K562 (cell line): ENCODE measurements around the gene CD320.
"Not testable (repeated sequence)": the region's sequence is repeated elsewhere in the genome, so short reads cannot be mapped to it uniquely, and the experiment has no call there.

Experiments
- CREBBP ChIP-seq: IDR thresholded peaks from one replicate; pipeline ENCODE4 v1.6.1; 2012; ENCODE audit warnings: low read depth, mild to moderate bottlenecking, control low read depth, inconsistent platforms, low read length
- RBBP5 ChIP-seq: fragments of 200-600 bp; sonication (generic); IDR thresholded peaks from 2 replicates; pipeline ENCODE4 v1.6.1; 2012; ENCODE audit warnings: borderline replicate concordance, mild to moderate bottlenecking, low read length, control low read depth, inconsistent platforms; ENCODE audit not compliant: insufficient read depth, poor library complexity, severe bottlenecking
- TAF1 ChIP-seq: IDR thresholded peaks from 2 replicates; pipeline ENCODE4 v1.6.1; 2011; ENCODE audit warnings: mild to moderate bottlenecking, low read length, moderate library complexity; ENCODE audit not compliant: insufficient read depth, control insufficient read depth, severe bottlenecking; ENCODE audit errors: extremely low read depth
- ZNF143 ChIP-seq: sonication (generic); formaldehyde crosslinking; IDR thresholded peaks from 2 replicates; pipeline ENCODE4 v1.9.0; 2022; ENCODE audit warnings: mild to moderate bottlenecking, missing genetic modification reagents
- TF ChIP-seq, protein P1 (sequence below): sonication (generic); formaldehyde crosslinking; IDR thresholded peaks from 2 replicates; pipeline ENCODE4 v1.9.0; 2022; ENCODE audit warnings: mild to moderate bottlenecking, missing genetic modification reagents

DNA sequence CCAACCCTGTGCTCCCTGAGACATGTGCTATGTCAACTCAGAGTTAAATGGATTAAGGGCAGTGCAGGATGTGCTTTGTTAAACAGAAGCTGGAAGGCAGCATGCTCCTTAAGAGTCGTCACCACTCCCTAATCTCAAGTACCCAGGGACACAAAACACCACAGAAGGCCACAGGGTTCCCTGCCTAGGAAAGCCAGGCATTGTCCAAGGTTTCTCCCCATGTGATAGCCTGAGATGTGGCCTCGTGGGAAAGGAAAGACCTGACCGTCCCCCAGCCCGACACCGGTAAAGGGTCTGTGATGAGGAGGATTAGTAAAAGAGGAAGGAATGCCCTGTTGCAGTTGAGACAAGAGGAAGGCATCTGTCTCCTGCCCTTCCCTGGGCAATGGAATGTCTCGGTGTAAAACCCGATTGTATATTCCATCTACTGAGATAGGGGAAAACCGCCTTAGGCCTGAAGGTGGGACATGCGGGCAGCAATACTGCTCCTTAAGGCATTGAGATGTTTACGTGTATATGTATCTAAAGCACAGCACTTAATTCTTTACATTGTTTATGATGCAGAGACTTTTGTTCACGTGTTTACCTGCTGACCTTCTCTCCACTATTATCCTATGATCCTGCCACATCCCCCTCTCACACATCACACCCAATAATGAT is 7.0 kb upstream of the CD320 start:
- not testable (repeated sequence) for TF ChIP-seq CREBBP; RBBP5; TAF1; ZNF143 (CRISPR knock-in tag)
- TF ChIP-seq, protein P1, sequence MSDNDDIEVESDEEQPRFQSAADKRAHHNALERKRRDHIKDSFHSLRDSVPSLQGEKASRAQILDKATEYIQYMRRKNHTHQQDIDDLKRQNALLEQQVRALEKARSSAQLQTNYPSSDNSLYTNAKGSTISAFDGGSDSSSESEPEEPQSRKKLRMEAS = not testable (repeated sequence)
